Lower leg skin (tissue), 4 donors: ENCODE measurements around the gene CLMN. TPM values are rescaled to one million over a fixed set of nuclear protein-coding genes. Genes with fewer than 3 reads are reported as not detected.

ENCODE experiments used
- DNase-seq, 2 donors: peaks; one replicate each; pipeline ENCODE4 v3.0.0-alpha.2; 2019; ENCODE audit warnings: low spot score in 2 of 2
- H3K4me3 ChIP-seq: fragments of 200-600 bp; sonication (generic); 2 replicates; pipeline ENCODE4 v1.5.1; 2017; ENCODE audit warnings: mild to moderate bottlenecking, low read depth; ENCODE audit not compliant: poor library complexity, severe bottlenecking
- CTCF ChIP-seq, 3 donors: fragments of 450-650 bp; IDR thresholded peaks; one replicate each; pipeline ENCODE4 v1.5.1; 2016; ENCODE audit warnings: antibody characterized with exemption in 3 of 3, mild to moderate bottlenecking in 3 of 3, moderate library complexity in 2 of 3
- POLR2A ChIP-seq, 2 donors: fragments of 450-650 bp; IDR thresholded peaks; one replicate each; pipeline ENCODE4 v1.6.1; 2016 to 2017; ENCODE audit warnings: antibody characterized with exemption in 2 of 2, mild to moderate bottlenecking in 1 of 2, moderate library complexity in 1 of 2
- WGBS, 2 donors: methylation state at CpG; one replicate each; pipeline ENCODE4 v1.1.5; 2018; 5-methylcytosine and 5-hydroxymethylcytosine counted together
- intact Hi-C: fragments of 100-400 bp; cut with DNase I; formaldehyde crosslinking; loops from one replicate; pipeline ENCODE4 v1.15.0; 2023; ENCODE audit warnings: low total_unique reads
- total RNA-seq, 4 donors: library from RNA; depleted of rRNA; stranded (reverse); fragments of >200 nt; gene quantifications; one replicate each; pipeline ENCODE4 v1.1.0, GENCODE V29; 2016

The CLMN gene
- total RNA-seq, 4 donors from 2014 or later: 5.6 to 7.6 (median 7.2) TPM

DNA sequence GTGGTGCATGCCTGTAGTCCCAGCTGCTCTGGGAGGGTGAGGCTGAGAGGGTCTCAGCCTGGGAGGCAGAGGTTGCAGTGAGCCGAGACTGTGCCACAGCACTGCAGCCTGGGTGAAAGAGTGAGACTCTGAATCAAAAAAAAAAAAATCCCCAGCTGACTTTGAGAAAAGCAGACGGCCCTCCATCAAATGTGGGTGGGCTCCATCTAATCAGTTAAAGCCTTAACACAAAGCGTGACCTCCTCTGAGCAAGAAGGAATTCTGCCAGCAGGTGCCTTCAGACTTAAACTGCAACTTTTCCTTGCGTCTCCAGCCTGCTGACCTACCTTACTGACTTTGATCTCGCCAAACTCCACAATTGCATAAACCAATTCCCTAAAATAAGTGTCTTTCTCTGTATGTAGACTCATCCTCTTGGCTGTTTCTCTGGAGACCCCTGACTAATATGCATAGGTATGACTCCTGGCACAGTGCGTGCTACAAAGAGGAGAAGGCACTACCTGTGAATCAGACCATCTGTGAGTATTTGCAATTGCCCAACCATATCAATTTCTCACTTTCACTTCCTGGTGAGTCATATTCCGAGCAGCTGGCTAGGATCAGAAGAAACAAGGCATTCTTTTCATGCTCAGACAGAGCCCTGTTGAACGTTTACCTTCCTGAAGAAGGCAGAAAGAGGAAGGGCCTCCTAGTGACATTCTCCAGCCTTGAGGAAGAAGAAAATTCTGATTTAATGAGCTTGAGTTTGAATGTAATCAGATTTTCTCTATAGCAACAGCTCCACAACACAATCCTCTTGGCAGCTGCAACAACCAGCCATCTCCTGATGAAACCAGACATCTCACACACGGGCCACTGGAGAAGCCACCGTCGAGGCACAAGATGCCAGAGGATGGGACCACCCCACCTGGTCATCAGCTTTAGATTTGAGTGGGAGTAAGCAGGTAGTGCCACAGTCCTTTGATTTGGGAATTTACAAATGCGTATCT, 54.3 kb downstream of the CLMN start:
- peak; percentile 43 to 68 for DNase-seq
- H3K4me3 ChIP-seq: no peak overlapping the region
- TF ChIP-seq POLR2A (IDR thresholded peaks at IDR 0.05) (no peak), CTCF (IDR thresholded peaks at IDR 0.05) (peak in 1 of 3 donors; percentile 28)
- WGBS, 2 donors: 22 to 23% methylated on average over 12 of the region's 12 CpGs
- intact Hi-C loops: no loop called here

GRCh38 chr14:95264271-95264973, 55.3 kb downstream of the CLMN start:
- intact Hi-C loops: no loop called here
- TF ChIP-seq POLR2A (IDR thresholded peaks at IDR 0.05) (no peak), CTCF (IDR thresholded peaks at IDR 0.05) (no peak)
- WGBS, 2 donors: 85 to 87% methylated on average over 10 of the region's 10 CpGs
- H3K4me3 ChIP-seq: no peak overlapping the region
- peak in 1 of 2 donors; percentile 15 for DNase-seq

DNA sequence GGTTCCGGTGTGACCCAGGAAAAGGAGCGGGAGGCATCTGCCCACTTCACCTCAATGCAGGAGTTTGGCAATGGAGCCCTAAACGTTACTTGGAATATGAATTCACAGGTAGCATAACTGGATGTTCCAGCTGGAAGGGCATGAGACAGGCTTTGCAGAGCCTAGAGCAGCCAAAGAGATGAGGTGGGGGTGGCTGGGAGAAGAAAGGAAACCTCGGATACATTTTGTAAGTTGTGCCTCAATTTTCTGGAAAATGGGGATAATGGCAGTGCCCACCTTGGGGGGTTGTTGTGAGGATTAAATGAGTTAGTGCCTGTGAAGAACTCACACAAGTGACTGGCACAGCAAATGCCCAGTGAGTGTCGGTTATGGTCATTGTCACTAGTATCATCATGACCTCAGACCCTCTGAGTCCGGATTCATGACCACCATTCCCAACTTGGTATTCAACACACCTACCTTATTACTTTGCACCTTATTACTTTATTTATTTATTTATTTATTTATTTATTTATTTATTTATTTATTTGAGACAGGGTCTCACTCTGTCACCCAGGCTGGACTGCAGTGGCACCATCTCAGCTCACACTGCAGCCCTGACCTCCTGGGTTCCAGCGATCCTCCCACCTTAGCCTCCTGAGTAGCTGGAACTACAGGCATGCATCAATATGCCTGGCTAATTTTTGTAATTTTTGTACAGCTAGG, 56.0 kb downstream of the CLMN start:
- no peak overlapping the region for H3K4me3 ChIP-seq
- intact Hi-C loops: no loop called here
- peak in 1 of 2 donors; percentile 45 for DNase-seq
- TF ChIP-seq CTCF (IDR thresholded peaks at IDR 0.05) (no peak), POLR2A (IDR thresholded peaks at IDR 0.05) (no peak)
- WGBS, 2 donors: 87 to 92% methylated on average over 7 of the region's 7 CpGs

DNA sequence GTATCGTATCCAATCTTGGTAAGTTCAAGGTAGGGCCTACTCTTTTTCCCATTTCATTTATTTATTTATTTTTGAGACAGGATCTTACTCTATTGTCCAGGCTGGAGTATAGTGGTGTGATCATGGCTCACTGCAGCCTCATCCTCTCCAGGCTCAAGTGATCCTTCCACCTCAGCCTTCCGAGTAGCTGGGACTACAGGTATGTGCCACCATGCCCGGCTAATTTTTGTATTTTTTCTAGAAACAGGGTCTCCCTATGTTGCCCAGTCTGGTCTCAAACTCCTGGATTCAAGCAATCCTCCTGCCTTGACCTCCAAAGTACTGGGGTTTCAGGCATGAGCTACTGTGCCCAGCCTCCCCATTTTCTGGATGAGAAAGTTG, 57.2 kb downstream of the CLMN start:
- WGBS, 2 donors: 92 to 93% methylated on average over 3 of the region's 3 CpGs
- TF ChIP-seq POLR2A (IDR thresholded peaks at IDR 0.05) (no peak), CTCF (IDR thresholded peaks at IDR 0.05) (no peak)
- intact Hi-C loops: no loop called here

GRCh38 chr14:95261616-95262510, 57.8 kb downstream of the CLMN start:
- WGBS, 2 donors: 73 to 79% methylated on average over 16 of the region's 16 CpGs
- peak in 1 of 2 donors; percentile 68 for DNase-seq
- TF ChIP-seq CTCF (IDR thresholded peaks at IDR 0.05): no peak
- H3K4me3 ChIP-seq: no peak overlapping the region
- intact Hi-C loops: no loop called here

More for the DNA sequence above, 57.2 kb downstream of the CLMN start:
- DNase-seq: peak in 1 of 2 donors; percentile 17
- H3K4me3 ChIP-seq: no peak overlapping the region
